ENCODE results near the gene SLC6A6. TPM values are rescaled to one million over a fixed set of nuclear protein-coding genes. Genes with fewer than 3 reads are reported as not detected.

Gene SLC6A6
- total RNA-seq, 1 donor from 2014 or later, result 24.2 TPM

DNA sequence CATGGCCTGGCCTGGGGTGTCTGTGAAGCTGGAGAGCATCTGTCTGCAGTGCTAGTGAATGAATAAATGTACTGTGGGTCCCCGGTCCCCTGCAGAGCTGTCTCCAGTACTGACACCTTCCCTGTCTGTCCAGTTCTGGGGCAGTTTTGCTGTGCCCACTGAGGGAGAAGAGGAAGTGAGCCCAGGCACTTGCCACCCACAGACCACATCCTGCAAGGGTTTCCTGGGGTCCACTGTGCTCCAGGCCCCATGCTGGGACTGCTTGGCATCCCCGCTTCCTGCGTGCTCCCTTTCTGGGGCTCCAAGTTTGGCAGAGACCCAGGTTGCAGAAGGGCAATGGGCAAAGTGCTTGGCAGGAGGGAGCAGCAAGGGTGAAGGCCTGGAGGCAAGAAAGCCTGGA, 4.9 kb upstream of the SLC6A6 start:
- Histone ChIP-seq H2AFZ (ENCODE audit: low read depth, low read length) (no peak overlapping the region), H3K27me3 (ENCODE audit: insufficient read depth, low read length) (no peaks in the 10 kb centered on the region), H4K20me1 (ENCODE audit: insufficient read depth, low read length) (no peaks in the 10 kb centered on the region), H3K4me1 (ENCODE audit: insufficient read depth, low read length) (no peaks in the 10 kb centered on the region), H3K9ac (ENCODE audit: low read length) (no peak overlapping the region), H3K4me3 (ENCODE audit: insufficient read depth, low read depth, low read length) (no peak overlapping the region), H3K79me2 (ENCODE audit: insufficient read depth, low read length) (no peaks in the 10 kb centered on the region), H3K36me3 (ENCODE audit: insufficient read depth, low read length) (no peaks in the 10 kb centered on the region), H3K9me3 (ENCODE audit: insufficient read depth, low read depth, low read length) (no peaks in the 10 kb centered on the region), H3K27ac (ENCODE audit: low read depth, low read length) (no peak overlapping the region), H3K4me2 (ENCODE audit: low read length) (no peak overlapping the region)
- no peak for TF ChIP-seq EZH2 (IDR thresholded peaks at IDR 0.05; ENCODE audit: insufficient read depth, low read length)
- TF ChIP-seq, protein P1, sequence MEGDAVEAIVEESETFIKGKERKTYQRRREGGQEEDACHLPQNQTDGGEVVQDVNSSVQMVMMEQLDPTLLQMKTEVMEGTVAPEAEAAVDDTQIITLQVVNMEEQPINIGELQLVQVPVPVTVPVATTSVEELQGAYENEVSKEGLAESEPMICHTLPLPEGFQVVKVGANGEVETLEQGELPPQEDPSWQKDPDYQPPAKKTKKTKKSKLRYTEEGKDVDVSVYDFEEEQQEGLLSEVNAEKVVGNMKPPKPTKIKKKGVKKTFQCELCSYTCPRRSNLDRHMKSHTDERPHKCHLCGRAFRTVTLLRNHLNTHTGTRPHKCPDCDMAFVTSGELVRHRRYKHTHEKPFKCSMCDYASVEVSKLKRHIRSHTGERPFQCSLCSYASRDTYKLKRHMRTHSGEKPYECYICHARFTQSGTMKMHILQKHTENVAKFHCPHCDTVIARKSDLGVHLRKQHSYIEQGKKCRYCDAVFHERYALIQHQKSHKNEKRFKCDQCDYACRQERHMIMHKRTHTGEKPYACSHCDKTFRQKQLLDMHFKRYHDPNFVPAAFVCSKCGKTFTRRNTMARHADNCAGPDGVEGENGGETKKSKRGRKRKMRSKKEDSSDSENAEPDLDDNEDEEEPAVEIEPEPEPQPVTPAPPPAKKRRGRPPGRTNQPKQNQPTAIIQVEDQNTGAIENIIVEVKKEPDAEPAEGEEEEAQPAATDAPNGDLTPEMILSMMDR (IDR thresholded peaks at IDR 0.05; ENCODE audit: insufficient read depth, low read depth, low read length), result no peak
- DNase-seq (ENCODE audit: low read depth), result no peak
- H3K27ac Mint-ChIP-seq (ENCODE audit: unreplicated experiment), result no peak overlapping the region
- FAIRE-seq, result no peak
- no peaks in the 10 kb centered on the region for H3K36me3 Mint-ChIP-seq (ENCODE audit: low read depth, unreplicated experiment)
- peaks cover 5% of the 10 kb centered on the region for H3K4me1 Mint-ChIP-seq (ENCODE audit: low read depth, unreplicated experiment)
- no peak overlapping the region for H3K4me3 Mint-ChIP-seq (ENCODE audit: unreplicated experiment)
- H3K9me3 Mint-ChIP-seq (ENCODE audit: unreplicated experiment), result no peaks in the 10 kb centered on the region
- peaks cover 21% of the 10 kb centered on the region for H3K27me3 Mint-ChIP-seq (ENCODE audit: low read depth, unreplicated experiment)

DNA sequence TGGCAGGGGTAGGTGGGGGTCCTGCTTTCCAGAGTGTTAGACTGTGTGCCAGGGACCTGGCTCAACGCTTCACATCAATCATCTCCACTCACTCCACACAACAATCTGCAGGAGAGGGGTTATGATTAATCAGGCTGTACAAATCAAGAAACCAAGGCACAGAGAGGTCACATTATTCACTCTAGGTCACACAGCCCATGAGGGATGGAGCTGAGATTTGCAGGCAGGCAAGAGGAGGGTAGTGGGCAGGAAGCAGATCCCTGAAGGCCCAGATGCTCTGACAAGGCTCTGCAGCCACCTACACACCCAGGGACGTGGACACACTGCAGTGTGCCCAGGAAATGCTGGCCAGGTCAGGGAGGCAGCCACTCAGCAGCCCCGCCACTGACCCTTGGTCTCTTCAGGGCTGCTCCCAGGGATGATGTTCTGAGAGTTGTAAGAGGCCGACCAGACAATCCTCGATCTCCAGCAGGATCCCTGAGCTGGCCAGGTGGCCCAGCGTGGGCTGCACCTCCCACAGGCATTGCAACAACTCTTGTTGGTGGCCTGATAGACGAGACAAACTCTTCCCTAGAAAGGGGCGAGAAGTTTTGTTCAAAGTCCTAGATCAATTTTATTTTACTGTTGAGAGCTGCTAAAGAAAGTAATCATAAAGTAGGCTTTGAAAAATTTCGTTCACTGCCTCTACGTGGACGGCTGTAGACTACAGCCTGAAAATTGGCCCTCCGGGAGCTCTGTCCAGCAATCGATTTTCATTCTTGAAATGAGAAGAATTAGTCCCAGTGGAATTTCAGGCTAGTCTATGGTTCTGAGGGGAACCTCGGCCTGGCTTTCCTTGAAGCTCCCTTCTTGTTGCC, 4.2 kb upstream of the SLC6A6 start:
- DNase-seq (ENCODE audit: low read depth), result no peak
- no peak overlapping the region for H3K4me3 ChIP-seq (ENCODE audit: insufficient read depth, low read depth, low read length)
- Mint-ChIP-seq H3K27ac (ENCODE audit: unreplicated experiment) (no peak overlapping the region), H3K4me3 (ENCODE audit: unreplicated experiment) (no peak overlapping the region), H3K27me3 (ENCODE audit: low read depth, unreplicated experiment) (peaks cover 21% of the 10 kb centered on the region), H3K36me3 (ENCODE audit: low read depth, unreplicated experiment) (no peaks in the 10 kb centered on the region), H3K9me3 (ENCODE audit: unreplicated experiment) (no peaks in the 10 kb centered on the region), H3K4me1 (ENCODE audit: low read depth, unreplicated experiment) (peaks cover 5% of the 10 kb centered on the region)
- peaks cover 2% of the 10 kb centered on the region for H3K79me2 ChIP-seq (ENCODE audit: insufficient read depth, low read length)
- H3K9ac ChIP-seq (ENCODE audit: low read length), result no peak overlapping the region
- no peaks in the 10 kb centered on the region for H3K36me3 ChIP-seq (ENCODE audit: insufficient read depth, low read length)
- H3K9me3 ChIP-seq (ENCODE audit: insufficient read depth, low read depth, low read length), result no peaks in the 10 kb centered on the region
- peaks cover 3% of the 10 kb centered on the region for H4K20me1 ChIP-seq (ENCODE audit: insufficient read depth, low read length)
- no peak overlapping the region for H3K27ac ChIP-seq (ENCODE audit: low read depth, low read length)
- peaks cover 1% of the 10 kb centered on the region for H3K4me1 ChIP-seq (ENCODE audit: insufficient read depth, low read length)
- TF ChIP-seq, protein P1 (IDR thresholded peaks at IDR 0.05; ENCODE audit: insufficient read depth, low read depth, low read length), result no peak
- TF ChIP-seq EZH2 (IDR thresholded peaks at IDR 0.05; ENCODE audit: insufficient read depth, low read length), result no peak
- no peak overlapping the region for H3K4me2 ChIP-seq (ENCODE audit: low read length)
- no peak for FAIRE-seq
- no peak overlapping the region for H2AFZ ChIP-seq (ENCODE audit: low read depth, low read length)
- no peaks in the 10 kb centered on the region for H3K27me3 ChIP-seq (ENCODE audit: insufficient read depth, low read length)

DNA sequence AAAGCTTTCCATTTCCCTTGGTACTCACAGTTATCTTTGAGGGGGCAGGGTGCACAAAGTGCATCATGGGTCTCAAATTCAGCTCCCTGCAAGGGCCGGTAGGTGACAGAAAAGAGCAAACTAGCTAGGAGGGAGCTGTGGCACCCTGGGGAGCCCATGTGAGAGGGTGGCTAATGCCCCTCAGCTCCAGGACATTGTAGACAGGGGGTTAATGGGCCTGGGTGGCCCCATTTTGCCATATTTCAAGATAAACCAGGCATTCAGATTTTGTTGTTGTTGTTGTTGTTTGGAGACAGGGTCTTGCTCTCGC, 3.7 kb upstream of the SLC6A6 start:
- H3K4me1 Mint-ChIP-seq (ENCODE audit: low read depth, unreplicated experiment), result peaks cover 4% of the 10 kb centered on the region
- Histone ChIP-seq H3K36me3 (ENCODE audit: insufficient read depth, low read length) (no peaks in the 10 kb centered on the region), H3K27ac (ENCODE audit: low read depth, low read length) (no peak overlapping the region), H3K4me3 (ENCODE audit: insufficient read depth, low read depth, low read length) (no peak overlapping the region), H3K9me3 (ENCODE audit: insufficient read depth, low read depth, low read length) (no peaks in the 10 kb centered on the region), H3K9ac (ENCODE audit: low read length) (no peak overlapping the region), H3K27me3 (ENCODE audit: insufficient read depth, low read length) (no peaks in the 10 kb centered on the region), H2AFZ (ENCODE audit: low read depth, low read length) (no peak overlapping the region), H4K20me1 (ENCODE audit: insufficient read depth, low read length) (peaks cover 9% of the 10 kb centered on the region), H3K4me1 (ENCODE audit: insufficient read depth, low read length) (peaks cover 7% of the 10 kb centered on the region), H3K4me2 (ENCODE audit: low read length) (no peak overlapping the region), H3K79me2 (ENCODE audit: insufficient read depth, low read length) (peaks cover 8% of the 10 kb centered on the region)
- H3K27me3 Mint-ChIP-seq (ENCODE audit: low read depth, unreplicated experiment), result peaks cover 21% of the 10 kb centered on the region
- DNase-seq (ENCODE audit: low read depth), result no peak
- no peak overlapping the region for H3K27ac Mint-ChIP-seq (ENCODE audit: unreplicated experiment)
- no peak overlapping the region for H3K4me3 Mint-ChIP-seq (ENCODE audit: unreplicated experiment)
- no peaks in the 10 kb centered on the region for H3K36me3 Mint-ChIP-seq (ENCODE audit: low read depth, unreplicated experiment)
- H3K9me3 Mint-ChIP-seq (ENCODE audit: unreplicated experiment), result no peaks in the 10 kb centered on the region
- FAIRE-seq, result no peak
- TF ChIP-seq, protein P1 (IDR thresholded peaks at IDR 0.05; ENCODE audit: insufficient read depth, low read depth, low read length), result no peak
- TF ChIP-seq EZH2 (IDR thresholded peaks at IDR 0.05; ENCODE audit: insufficient read depth, low read length), result no peak

All from astrocyte (in vitro differentiated cells and primary cell).